NCI-H146 treated with DMSO at 0.1 percent for 48 hours (cell line): ENCODE results near the gene KMO.

ENCODE experiments used
- DNase-seq: peaks from one replicate; lab custom pipeline; 2025; ENCODE audit not compliant: unreplicated experiment; lab: John Stamatoyannopoulos, UW

Gene KMO

GRCh38 chr1:241532162-241532531 is at the start of gene KMO:
KMO (plus strand) TSS chr1:241532378; CDS start chr1:241532445, 67 bp downstream.
- DNase-seq, result peak; percentile 31

GRCh38 chr1:241482761-241483250 is 49.4 kb upstream of the KMO start:
- no peak for DNase-seq

GRCh38 chr1:241485145-241485544 is 47.0 kb upstream of the KMO start:
- DNase-seq, result no peak

GRCh38 chr1:241485554-241485992 is 46.6 kb upstream of the KMO start:
- peak; percentile 52 for DNase-seq

GRCh38 chr1:241488739-241489138 is 43.4 kb upstream of the KMO start:
- DNase-seq, result no peak

GRCh38 chr1:241495741-241496140 is 36.4 kb upstream of the KMO start:
- DNase-seq, result no peak

GRCh38 chr1:241499910-241500309 is 32.3 kb upstream of the KMO start:
- peak; percentile 17 for DNase-seq

- DNase-seq, result no peak
These were observed 28.7 kb upstream of the KMO start for GRCh38 chr1:241503444-241503843.

- no peak for DNase-seq
These were observed 24.9 kb upstream of the KMO start for GRCh38 chr1:241507189-241507863.

- no peak for DNase-seq
These were observed 18.8 kb upstream of the KMO start for GRCh38 chr1:241513378-241513777.

- DNase-seq, result no peak
These were observed 13.5 kb upstream of the KMO start for GRCh38 chr1:241518476-241519307.

- DNase-seq, result peak; percentile 99
These were observed 12.7 kb upstream of the KMO start, which contains the start of gene FH for GRCh38 chr1:241519308-241520079. FH (minus strand) TSS chr1:241519755; CDS start chr1:241519722, 33 bp downstream.

- no peak for DNase-seq
These were observed 12.1 kb upstream of the KMO start for GRCh38 chr1:241520080-241520465.

- no peak for DNase-seq
These were observed 10.5 kb upstream of the KMO start for GRCh38 chr1:241521718-241522117.

GRCh38 chr1:241525026-241525425 is 7.2 kb upstream of the KMO start:
- no peak for DNase-seq

GRCh38 chr1:241527146-241527545 is 5.0 kb upstream of the KMO start:
- no peak for DNase-seq

GRCh38 chr1:241531195-241532161 is 700 bp upstream of the KMO start:
- DNase-seq, result peak; percentile 87

GRCh38 chr1:241532864-241533263 is 686 bp downstream of the KMO start:
- no peak for DNase-seq

- no peak for DNase-seq
These were observed 1.3 kb downstream of the KMO start for GRCh38 chr1:241533326-241534115.
